CD4-positive, alpha-beta T cell treated with Interleukin-1 beta for 1 hour (primary cell): ENCODE results near the gene C11orf54.
A peak's percentile ranks its signal among the peaks of the same experiment; 100 is the strongest.
"Not testable (repeated sequence)": the region's sequence is repeated elsewhere in the genome, so short reads cannot be mapped to it uniquely, and the experiment has no call there.

Source experiments
- DNase-seq, 2 donors: peaks; one replicate each; pipeline ENCODE4 v3.0.0-alpha.2; 2020 to 2022

Gene C11orf54

DNA sequence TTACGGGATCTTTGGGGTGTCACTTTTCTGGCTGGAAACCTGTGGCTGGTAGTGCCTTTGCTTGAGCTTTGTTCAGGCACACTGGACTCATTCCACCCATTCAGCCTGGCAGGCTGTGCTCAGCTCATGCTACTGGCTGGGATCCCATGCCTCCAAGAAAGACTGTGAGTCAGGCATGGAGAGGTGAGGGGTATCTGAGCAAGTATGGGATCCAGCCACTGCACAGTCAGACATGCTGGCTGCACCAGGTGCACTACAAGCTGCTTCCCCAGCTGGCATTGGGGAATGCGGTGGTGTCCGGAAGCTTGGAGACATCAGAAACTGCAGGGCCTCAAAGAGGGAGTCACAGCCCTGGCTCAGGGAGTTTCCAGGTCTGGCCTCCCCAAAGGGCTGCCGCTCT lies 30.7 kb downstream of the C11orf54 start:
- DNase-seq: no peak

GRCh38 chr11:93773045-93773477 lies 31.6 kb downstream of the C11orf54 start:
- no peak for DNase-seq

- no peak for DNase-seq
Measured at GRCh38 chr11:93773601-93774200, 32.2 kb downstream of the C11orf54 start.

DNA sequence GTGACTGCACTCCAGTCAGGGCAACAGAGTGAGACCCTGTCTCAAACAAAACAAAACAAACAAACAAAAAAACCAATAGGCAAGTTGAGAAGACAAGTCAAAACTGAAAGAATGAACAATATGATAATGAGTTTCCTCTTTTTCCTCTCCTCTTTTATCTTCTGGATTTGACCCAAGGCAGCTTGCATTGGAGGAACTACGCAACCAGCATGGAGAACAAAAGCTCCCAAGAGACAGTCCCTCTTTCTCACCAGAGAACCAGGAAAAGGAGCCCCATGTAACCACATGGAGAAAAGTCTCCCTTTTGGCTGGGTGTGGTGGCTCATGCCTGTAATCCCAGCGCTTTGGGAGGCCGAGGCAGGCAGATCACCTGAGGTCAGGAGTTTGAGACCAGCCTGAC lies 33.1 kb downstream of the C11orf54 start:
- DNase-seq: not testable (repeated sequence)

DNA sequence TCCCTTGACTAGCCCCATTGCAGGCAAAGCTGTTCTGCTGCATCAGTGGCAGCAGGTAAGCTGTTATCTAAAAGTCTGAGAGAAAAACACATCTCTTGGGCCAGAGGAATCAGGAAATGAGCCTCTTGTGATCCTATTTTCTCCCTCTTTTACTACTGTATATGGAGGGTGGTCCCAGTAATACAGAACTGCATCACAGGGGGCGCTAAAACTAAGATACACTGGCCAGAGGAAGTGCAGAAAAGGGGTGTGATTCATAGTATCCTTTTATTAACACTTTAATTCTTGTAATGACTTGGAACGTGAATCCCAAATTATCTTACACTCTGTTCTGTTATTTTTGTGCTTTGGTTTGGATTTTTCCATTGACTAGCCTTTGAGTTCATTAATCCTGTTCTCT lies 33.8 kb downstream of the C11orf54 start:
- DNase-seq: peak in 1 of 2 donors; percentile 8

DNA sequence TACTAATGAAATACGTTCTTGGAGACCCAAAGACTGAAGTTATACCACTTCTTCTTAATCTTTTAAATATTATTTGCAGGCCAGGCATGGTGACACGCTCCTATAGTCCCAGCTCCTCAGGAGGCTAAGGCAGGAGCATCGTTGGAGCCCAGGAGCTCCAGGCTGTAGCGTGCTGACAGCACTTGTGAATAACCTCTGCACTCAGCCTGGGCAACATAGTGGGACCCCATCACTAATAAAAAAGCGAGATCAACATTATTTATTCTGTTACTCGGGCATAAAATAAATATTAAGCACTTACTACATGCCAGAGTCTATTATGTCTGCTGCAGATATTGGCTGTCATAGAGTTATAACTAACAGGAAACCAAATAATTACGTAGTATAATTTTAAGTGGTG lies 41.9 kb downstream of the C11orf54 start:
- DNase-seq: no peak

DNA sequence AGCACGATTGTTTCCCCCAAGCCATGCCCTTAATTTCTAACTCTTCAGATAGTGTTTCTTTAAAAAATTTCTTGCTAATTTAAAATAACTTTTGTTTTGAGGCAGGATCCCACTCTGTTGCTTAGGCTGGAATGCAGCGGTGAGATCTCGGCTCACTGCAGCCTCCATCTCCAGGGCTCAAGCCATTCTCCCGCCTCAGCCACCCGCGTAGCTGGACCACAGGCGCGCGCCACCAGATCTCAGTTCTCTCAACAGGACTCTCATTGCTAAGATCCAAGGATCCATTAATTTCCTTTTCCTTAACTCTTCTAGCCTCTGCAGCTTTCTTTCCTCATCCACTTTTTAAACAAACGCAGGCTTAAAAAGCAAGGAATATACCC lies 42.3 kb downstream of the C11orf54 start:
- no peak for DNase-seq

- DNase-seq: peak; percentile 87
Measured at GRCh38 chr11:93784145-93784934, 42.9 kb downstream of the C11orf54 start, which contains the start of gene MED17. MED17 (plus strand) TSS chr11:93784282; CDS start chr11:93784514, 232 bp downstream.

GRCh38 chr11:93784935-93785360 lies 43.5 kb downstream of the C11orf54 start:
- DNase-seq: no peak

GRCh38 chr11:93791493-93791892 lies 50.0 kb downstream of the C11orf54 start:
- no peak for DNase-seq

GRCh38 chr11:93796441-93797231 lies 55.2 kb downstream of the C11orf54 start:
- no peak for DNase-seq

DNA sequence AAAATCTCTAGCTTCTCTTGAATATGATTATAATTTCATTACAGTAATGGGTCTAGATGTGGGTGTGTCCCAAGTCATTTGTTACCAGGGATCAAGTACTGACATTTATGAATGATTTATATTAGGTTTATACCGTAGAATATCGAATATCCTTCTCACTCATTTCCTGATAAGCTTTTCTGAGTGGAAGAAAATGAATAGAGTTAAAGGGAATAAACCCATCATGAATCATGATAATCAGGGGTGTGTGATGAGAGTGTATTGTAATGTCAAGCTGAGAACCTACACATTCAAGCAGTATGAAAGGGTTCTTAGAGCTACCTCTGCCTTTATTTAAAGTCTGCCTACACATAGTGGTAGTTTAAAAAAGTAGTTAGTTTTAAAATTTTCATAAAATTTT lies 59.9 kb downstream of the C11orf54 start:
- no peak for DNase-seq

GRCh38 chr11:93804879-93805278 lies 63.4 kb downstream of the C11orf54 start:
- no peak for DNase-seq

DNA sequence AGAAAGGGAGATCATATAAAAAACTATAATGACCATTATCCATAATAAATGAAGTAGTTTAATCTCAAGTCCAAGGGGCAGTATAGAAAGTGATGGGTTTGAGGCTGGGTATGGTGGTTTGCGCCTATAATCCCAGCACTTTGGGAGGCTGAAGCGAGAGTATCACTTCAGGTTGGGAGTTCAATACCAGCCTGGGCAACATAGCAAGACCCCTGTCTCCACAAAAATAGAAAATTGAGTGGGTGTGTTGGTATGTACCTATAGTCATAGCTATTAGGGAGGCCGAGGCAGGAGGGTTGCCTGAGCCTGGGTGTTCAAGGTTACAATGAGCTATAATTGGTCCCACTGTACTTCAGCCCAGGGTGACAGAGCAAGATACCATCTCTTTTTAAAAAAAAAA lies 66.5 kb downstream of the C11orf54 start:
- DNase-seq: no peak

DNA sequence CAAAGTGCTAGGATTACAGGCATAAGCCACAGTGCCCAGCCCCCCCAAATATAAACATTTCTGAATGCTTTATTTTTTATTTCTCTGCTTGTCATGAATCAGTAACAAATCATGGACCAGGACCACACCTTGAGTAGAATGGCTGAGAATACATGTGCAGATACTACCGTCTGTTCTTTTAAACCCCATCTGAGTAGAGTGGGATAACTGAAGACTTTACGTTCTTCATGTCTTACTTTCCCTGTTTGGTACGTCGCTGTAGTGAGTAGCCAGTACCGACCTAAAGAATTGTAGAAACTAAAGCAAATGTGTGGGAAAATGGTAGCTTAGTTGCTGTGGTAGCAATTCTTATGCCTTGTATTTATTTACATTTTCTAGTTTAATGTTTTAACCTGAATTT lies 72.5 kb downstream of the C11orf54 start:
- DNase-seq: no peak
